ENCODE data around the gene MPC1L.

DNA sequence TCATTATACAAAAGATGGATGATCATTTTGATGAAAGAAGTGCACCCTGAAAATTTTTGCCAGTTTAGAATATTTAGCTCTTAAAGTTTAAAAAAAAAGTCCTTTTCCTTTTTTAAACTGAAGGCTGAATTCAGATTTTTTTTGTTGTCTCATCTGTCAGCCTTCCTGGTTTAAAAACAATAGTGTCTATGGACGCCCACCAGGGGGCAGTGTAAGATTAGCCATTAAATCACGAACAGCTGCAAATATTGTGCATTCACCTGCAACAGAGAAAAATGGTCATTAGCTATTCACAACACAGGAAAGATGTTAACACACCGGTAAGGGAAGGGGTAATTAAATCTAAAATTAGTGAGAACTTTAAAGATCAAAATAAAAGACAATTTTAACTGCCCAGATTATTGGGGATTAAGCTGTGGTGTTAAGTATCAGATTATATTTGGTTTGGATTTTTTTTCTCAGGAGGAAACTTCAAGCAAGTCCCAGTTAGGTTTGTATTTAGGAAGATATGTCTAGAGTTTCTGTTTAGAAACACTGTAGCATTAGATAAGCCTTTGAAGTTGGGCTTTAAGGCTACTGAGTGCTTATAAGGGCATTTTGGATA, 28.5 kb downstream of the MPC1L start:
- TF ChIP-seq, protein P1, sequence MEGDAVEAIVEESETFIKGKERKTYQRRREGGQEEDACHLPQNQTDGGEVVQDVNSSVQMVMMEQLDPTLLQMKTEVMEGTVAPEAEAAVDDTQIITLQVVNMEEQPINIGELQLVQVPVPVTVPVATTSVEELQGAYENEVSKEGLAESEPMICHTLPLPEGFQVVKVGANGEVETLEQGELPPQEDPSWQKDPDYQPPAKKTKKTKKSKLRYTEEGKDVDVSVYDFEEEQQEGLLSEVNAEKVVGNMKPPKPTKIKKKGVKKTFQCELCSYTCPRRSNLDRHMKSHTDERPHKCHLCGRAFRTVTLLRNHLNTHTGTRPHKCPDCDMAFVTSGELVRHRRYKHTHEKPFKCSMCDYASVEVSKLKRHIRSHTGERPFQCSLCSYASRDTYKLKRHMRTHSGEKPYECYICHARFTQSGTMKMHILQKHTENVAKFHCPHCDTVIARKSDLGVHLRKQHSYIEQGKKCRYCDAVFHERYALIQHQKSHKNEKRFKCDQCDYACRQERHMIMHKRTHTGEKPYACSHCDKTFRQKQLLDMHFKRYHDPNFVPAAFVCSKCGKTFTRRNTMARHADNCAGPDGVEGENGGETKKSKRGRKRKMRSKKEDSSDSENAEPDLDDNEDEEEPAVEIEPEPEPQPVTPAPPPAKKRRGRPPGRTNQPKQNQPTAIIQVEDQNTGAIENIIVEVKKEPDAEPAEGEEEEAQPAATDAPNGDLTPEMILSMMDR (IDR thresholded peaks at IDR 0.05) = peak; percentile 66 to 85 (median 76)
- TF ChIP-seq EP300 (IDR thresholded peaks at IDR 0.05) = no peak
- TF ChIP-seq POLR2AphosphoS5 (IDR thresholded peaks at IDR 0.05) = no peak
- no peak for TF ChIP-seq POLR2A (IDR thresholded peaks at IDR 0.05)
